T-cell (primary cell): ENCODE data around the gene MFNG. TPM values are rescaled to one million over a fixed set of nuclear protein-coding genes. Genes with fewer than 3 reads are reported as not detected.

Experiments used
- ATAC-seq, 4 experiments: fragments of 200-7000 bp in 3 of 4; fragments of 150-1000 bp in 1 of 4; cut with Tn5 transposase; replicated peaks in 1 of 4; 1 replicate in 3 of 4; 2 replicates in 1 of 4; pipeline ENCODE4 v1.10.0; 2021; ENCODE audit warnings: moderate library complexity in 3 of 4, mild to moderate bottlenecking in 2 of 4, moderate number of reproducible peaks in 1 of 4
- CTCF ChIA-PET, 2 donors: fragments of 300-600 bp; sonication (Branson Sonifier 250); formaldehyde crosslinking; loops; one replicate each; lab custom pipeline; 2022; ENCODE audit warnings: antibody characterized with exemption in 2 of 2; lab: Charles Lee
- POLR2A ChIA-PET, 2 donors: fragments of 300-600 bp; sonication (Branson Sonifier 250); formaldehyde crosslinking; loops; one replicate each; lab custom pipeline; 2022; ENCODE audit warnings: antibody characterized with exemption in 2 of 2; lab: Charles Lee
- DNase-seq, 35 experiments: peaks; one replicate each; pipeline versions ENCODE4 v3.0.0 to v3.0.0-alpha.2; 2013 to 2023
- H3K27ac ChIP-seq: one replicate; pipeline ENCODE4 v1.5.1; 2013; ENCODE audit warnings: low read length
- H3K27me3 ChIP-seq, 2 experiments: replicated peaks in 1 of 2; 1 replicate in 1 of 2; 2 replicates in 1 of 2; pipeline versions ENCODE4 v1.6.1 to v1.7.0; 2013; ENCODE audit warnings: low read length in 1 of 2, mixed read lengths in 1 of 2; ENCODE audit not compliant: control insufficient read depth in 2 of 2, insufficient read depth in 2 of 2; ENCODE audit errors: extremely low read depth in 1 of 2
- H3K36me3 ChIP-seq, 2 donors: 1 replicate in 1 of 2; 2 replicates in 1 of 2; pipeline versions ENCODE4 v1.6.1 to v1.7.0; 2013; ENCODE audit warnings: low read length in 1 of 2; ENCODE audit not compliant: control insufficient read depth in 2 of 2, insufficient read depth in 1 of 2; ENCODE audit errors: extremely low read depth in 1 of 2
- H3K4me1 ChIP-seq, 2 experiments: 1 replicate in 1 of 2; 2 replicates in 1 of 2; pipeline versions ENCODE4 v1.6.1 to v1.7.0; 2013; ENCODE audit warnings: low read length in 2 of 2, mixed read lengths in 1 of 2; ENCODE audit not compliant: insufficient read depth in 2 of 2, control insufficient read depth in 1 of 2; ENCODE audit errors: extremely low read depth in 1 of 2
- H3K4me3 ChIP-seq, 2 donors: 1 replicate in 1 of 2; 2 replicates in 1 of 2; pipeline versions ENCODE4 v1.5.1 to v1.7.0; 2013; ENCODE audit warnings: mild to moderate bottlenecking in 2 of 2, low read length in 1 of 2, moderate library complexity in 1 of 2; ENCODE audit not compliant: control insufficient read depth in 1 of 2; ENCODE audit errors: extremely low read depth in 1 of 2
- H3K9me3 ChIP-seq: 2 replicates; pipeline ENCODE4 v1.7.0; 2013
- H3K27ac Mint-ChIP-seq, 2 donors: one replicate each; pipeline ENCODE4 v1.8.0; 2020 to 2021; ENCODE audit warnings: mild to moderate bottlenecking in 2 of 2, mixed read lengths in 2 of 2
- H3K27me3 Mint-ChIP-seq, 2 donors: one replicate each; pipeline ENCODE4 v1.8.0; 2021 to 2022; ENCODE audit warnings: mixed read lengths in 2 of 2
- H3K36me3 Mint-ChIP-seq: one replicate; pipeline ENCODE4 v1.8.0; 2021; ENCODE audit warnings: mixed read lengths
- H3K4me1 Mint-ChIP-seq, 3 donors: one replicate each; pipeline ENCODE4 v1.8.0; 2020 to 2022; ENCODE audit warnings: mixed read lengths in 3 of 3, mild to moderate bottlenecking in 1 of 3
- H3K4me3 Mint-ChIP-seq, 3 donors: one replicate each; pipeline ENCODE4 v1.8.0; 2020 to 2022; ENCODE audit warnings: mild to moderate bottlenecking in 3 of 3, mixed read lengths in 3 of 3, moderate library complexity in 3 of 3
- H3K9me3 Mint-ChIP-seq, 3 donors: one replicate each; pipeline ENCODE4 v1.8.0; 2020 to 2022; ENCODE audit warnings: mixed read lengths in 3 of 3
- WGBS: methylation state at CpG from one replicate; pipeline ENCODE4 v1.1.5; 2013; ENCODE audit warnings: missing lambda C conversion rate; ENCODE audit not compliant: insufficient coverage; 5-methylcytosine and 5-hydroxymethylcytosine counted together
- total RNA-seq, 35 experiments: library from RNA in 6 of 35; stranded (reverse) in 6 of 35; fragments of 120-200 nt in 1 of 35; gene quantifications; one replicate each; pipeline versions ENCODE4 v1.2.1 to v1.2.4 and lab custom pipeline; 2013 to 2026

Gene MFNG
- total RNA-seq, 5 donors from 2014 or later (not counting 1 experiment from before 2014, with no cell fraction given), result 153 to 296 (median 268) TPM

- no peaks in the 10 kb centered on the region for H3K9me3 Mint-ChIP-seq
- WGBS, result 8% methylated on average over 7 of the region's 15 CpGs
Observed at GRCh38 chr22:37498289-37498909, 12.2 kb upstream of the MFNG start.

GRCh38 chr22:37497062-37497599, 10.9 kb upstream of the MFNG start:
- peaks cover 0 to 48% of the 10 kb centered on the region in 2 experiments for H3K27me3 ChIP-seq
- Mint-ChIP-seq H3K36me3 (no peaks in the 10 kb centered on the region), H3K4me1 (peaks cover 27 to 38% (median 35%) of the 10 kb centered on the region in 3 donors), H3K4me3 (no peak overlapping the region), H3K27me3 (peaks cover 0 to 7% of the 10 kb centered on the region in 2 donors), H3K27ac (no peak overlapping the region), H3K9me3 (no peaks in the 10 kb centered on the region)
- no peak overlapping the region for H3K27ac ChIP-seq
- H3K4me3 ChIP-seq, result no peak overlapping the region
- DNase-seq (no peak), ATAC-seq (no peak)
- WGBS, result 91% methylated on average over 9 of the region's 12 CpGs
- no peaks in the 10 kb centered on the region for H3K36me3 ChIP-seq
- peaks cover 2 to 36% of the 10 kb centered on the region in 2 experiments for H3K4me1 ChIP-seq
- CTCF ChIA-PET, result interaction anchor here (0.5 to 2.3 kb wide), 5 partner anchors 11 to 107 kb away, joined by 3 to 11 read pairs (median 5); partner anchors contain the start of gene MFNG (in 2 of the 2)
- no peaks in the 10 kb centered on the region for H3K9me3 ChIP-seq
- POLR2A ChIA-PET, result no interaction called here

More at GRCh38 chr22:37498289-37498909, 12.2 kb upstream of the MFNG start:
- H3K36me3 Mint-ChIP-seq, result no peaks in the 10 kb centered on the region
- no peak overlapping the region for H3K4me3 Mint-ChIP-seq
- ATAC-seq (peak; percentile 92 to 99 (median 92)), DNase-seq (peak; percentile 48 to 83 (median 66))
- H3K4me1 Mint-ChIP-seq, result peaks cover 24 to 35% (median 30%) of the 10 kb centered on the region in 3 donors
- Histone ChIP-seq H3K9me3 (no peaks in the 10 kb centered on the region), H3K27ac (no peak overlapping the region), H3K36me3 (no peaks in the 10 kb centered on the region), H3K4me3 (no peak overlapping the region), H3K27me3 (peaks cover 0 to 56% of the 10 kb centered on the region in 2 experiments), H3K4me1 (peaks cover 6 to 31% of the 10 kb centered on the region in 2 experiments)
- H3K27ac Mint-ChIP-seq, result no peak overlapping the region
- CTCF ChIA-PET, result interaction anchor here (0.5 to 2.3 kb wide), 6 partner anchors 12 to 329 kb away, joined by 3 to 11 read pairs (median 4); partner anchors contain the start of gene MFNG (in 2 of the 2)
- POLR2A ChIA-PET, result no interaction called here
- peaks cover 0 to 7% of the 10 kb centered on the region in 2 donors for H3K27me3 Mint-ChIP-seq

GRCh38 chr22:37496651-37497050, 10.5 kb upstream of the MFNG start:
- POLR2A ChIA-PET, result no interaction called here
- Mint-ChIP-seq H3K4me3 (no peak overlapping the region), H3K27me3 (peaks cover 0 to 7% of the 10 kb centered on the region in 2 donors)

GRCh38 chr22:37493979-37494378, 7.8 kb upstream of the MFNG start:
- H3K4me1 ChIP-seq, result peaks cover 0 to 44% of the 10 kb centered on the region in 2 experiments
- WGBS, result 69% methylated on average over 9 of the region's 10 CpGs
- H3K27ac ChIP-seq, result no peak overlapping the region
- no peak for DNase-seq
- CTCF ChIA-PET, result interaction anchor here in 1 of 2 donors (0.6 kb wide), 1 partner anchor 204 kb away, joined by 5 read pairs; no protein-coding TSS in a partner anchor
- no peaks in the 10 kb centered on the region for H3K9me3 ChIP-seq
- H3K27me3 ChIP-seq, result peaks cover 0 to 28% of the 10 kb centered on the region in 2 experiments
- Mint-ChIP-seq H3K27me3 (peaks cover 0 to 2% of the 10 kb centered on the region in 2 donors), H3K4me1 (peaks cover 39 to 48% (median 42%) of the 10 kb centered on the region in 3 donors), H3K27ac (peak overlapping the region in 1 of 2 donors; percentile 44), H3K9me3 (no peaks in the 10 kb centered on the region), H3K36me3 (no peaks in the 10 kb centered on the region), H3K4me3 (no peak overlapping the region)
- no peak for ATAC-seq
- no peak overlapping the region for H3K4me3 ChIP-seq
- no peaks in the 10 kb centered on the region for H3K36me3 ChIP-seq
- POLR2A ChIA-PET, result no interaction called here

More at GRCh38 chr22:37496651-37497050, 10.5 kb upstream of the MFNG start:
- peaks cover 0 to 46% of the 10 kb centered on the region in 2 experiments for H3K27me3 ChIP-seq
- H3K27ac ChIP-seq, result no peak overlapping the region
- H3K4me3 ChIP-seq, result no peak overlapping the region
- H3K4me1 ChIP-seq, result peaks cover 0 to 36% of the 10 kb centered on the region in 2 experiments
- no peaks in the 10 kb centered on the region for H3K9me3 Mint-ChIP-seq
- H3K36me3 Mint-ChIP-seq, result no peaks in the 10 kb centered on the region
- DNase-seq (no peak), ATAC-seq (no peak)
- CTCF ChIA-PET, result interaction anchor here in 1 of 2 donors (0.5 kb wide), 1 partner anchor 108 kb away, joined by 5 read pairs; no protein-coding TSS in a partner anchor
- H3K9me3 ChIP-seq, result no peaks in the 10 kb centered on the region
- no peak overlapping the region for H3K27ac Mint-ChIP-seq
- peaks cover 26 to 33% (median 32%) of the 10 kb centered on the region in 3 donors for H3K4me1 Mint-ChIP-seq
- no peaks in the 10 kb centered on the region for H3K36me3 ChIP-seq
- WGBS, result 82% methylated on average over 10 of the region's 11 CpGs

GRCh38 chr22:37492428-37493344, 6.5 kb upstream of the MFNG start:
- Mint-ChIP-seq H3K27ac (peak overlapping the region; percentile 39 to 77), H3K27me3 (peaks cover 0 to 2% of the 10 kb centered on the region in 2 donors)

More at GRCh38 chr22:37492428-37493344, 6.5 kb upstream of the MFNG start:
- Mint-ChIP-seq H3K4me1 (peaks cover 39 to 53% (median 43%) of the 10 kb centered on the region in 3 donors), H3K4me3 (peak overlapping the region in 2 of 3 donors; percentile 9 to 37), H3K9me3 (no peaks in the 10 kb centered on the region), H3K36me3 (no peaks in the 10 kb centered on the region)
- Histone ChIP-seq H3K36me3 (no peaks in the 10 kb centered on the region), H3K4me1 (peaks cover 0 to 48% of the 10 kb centered on the region in 2 experiments), H3K27ac (no peak overlapping the region), H3K4me3 (no peak overlapping the region), H3K9me3 (no peaks in the 10 kb centered on the region), H3K27me3 (peaks cover 0 to 20% of the 10 kb centered on the region in 2 experiments)
- ChIA-PET CTCF (interaction anchor here in 1 of 2 donors (0.6 kb wide), 1 partner anchor 1830 kb away, joined by 3 read pairs; no protein-coding TSS in a partner anchor), POLR2A (interaction anchor here in 1 of 2 donors (0.6 kb wide), 1 partner anchor 343 kb away, joined by 3 read pairs; the partner anchor contains the start of gene IL2RB)
- ATAC-seq (peak; percentile 71 to 84 (median 80)), DNase-seq (peak in 33 of 35 experiments; percentile 15 to 72 (median 42))
- WGBS, result 78% methylated on average over 22 of the region's 24 CpGs
